ENCODE measurements around the gene RPRD1B.
"Not testable (repeated sequence)": the region's sequence is repeated elsewhere in the genome, so short reads cannot be mapped to it uniquely, and the experiment has no call there.

The RPRD1B gene

DNA sequence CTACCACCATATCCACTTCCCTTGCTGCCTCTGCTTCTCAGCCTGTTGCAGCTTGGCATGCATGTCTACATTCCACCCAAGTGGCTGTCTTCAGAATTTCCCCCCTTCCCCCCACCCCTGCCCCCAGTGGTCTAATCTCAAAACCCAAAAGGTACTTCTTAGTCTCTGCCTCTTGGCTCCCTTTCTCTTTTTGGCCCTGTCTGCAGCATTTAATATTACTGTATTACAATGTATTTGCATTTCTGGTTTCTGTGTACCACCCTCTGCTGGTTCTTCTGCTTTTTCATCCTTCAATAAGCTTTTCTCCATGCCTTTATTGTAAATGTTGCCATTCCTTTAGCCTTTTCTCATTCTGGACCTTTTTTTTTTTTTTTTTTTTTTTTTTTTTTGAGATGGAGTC, 43.0 kb downstream of the RPRD1B start:
- DNase-seq: no peak

GRCh38 chr20:38078084-38078483, 44.5 kb downstream of the RPRD1B start:
- DNase-seq: no peak

DNA sequence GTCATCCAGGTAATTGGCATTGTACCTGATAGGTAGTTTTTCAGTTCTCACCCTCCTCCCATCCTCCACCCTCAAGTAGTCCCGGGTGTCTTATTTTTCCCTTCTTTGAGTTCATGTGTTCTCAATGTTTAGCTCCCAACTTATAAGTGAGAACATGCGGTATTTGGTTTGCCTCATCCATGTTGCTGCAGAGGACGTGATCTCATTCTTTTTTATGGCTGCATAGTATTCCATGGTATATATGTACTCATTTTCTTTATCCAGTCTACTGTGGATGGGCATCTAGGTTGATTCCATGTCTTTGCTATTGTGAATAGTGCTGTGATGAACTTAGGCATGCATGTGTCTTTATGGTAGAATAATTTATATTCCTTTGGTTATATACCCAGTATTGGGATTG, 45.8 kb downstream of the RPRD1B start:
- no peak for DNase-seq

DNA sequence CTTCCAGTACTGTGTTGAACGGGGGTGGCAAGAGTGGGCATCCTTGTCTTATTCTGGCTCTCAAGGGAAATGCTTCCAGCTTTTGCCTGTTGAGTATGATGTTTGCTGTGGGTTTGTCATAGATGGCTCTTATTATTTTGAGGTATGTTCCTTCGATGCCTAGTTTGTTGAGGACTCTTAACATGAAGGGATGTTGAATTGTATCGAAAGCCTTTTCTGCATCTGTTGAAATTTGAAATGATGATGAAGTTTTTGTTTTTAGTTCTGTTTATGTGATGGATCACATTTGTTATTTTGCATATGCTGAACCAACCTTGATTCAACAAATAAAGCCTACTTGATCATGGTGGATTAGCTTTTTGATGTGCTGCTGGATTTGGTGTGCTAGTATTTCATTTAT, 48.0 kb downstream of the RPRD1B start:
- no peak for DNase-seq

DNA sequence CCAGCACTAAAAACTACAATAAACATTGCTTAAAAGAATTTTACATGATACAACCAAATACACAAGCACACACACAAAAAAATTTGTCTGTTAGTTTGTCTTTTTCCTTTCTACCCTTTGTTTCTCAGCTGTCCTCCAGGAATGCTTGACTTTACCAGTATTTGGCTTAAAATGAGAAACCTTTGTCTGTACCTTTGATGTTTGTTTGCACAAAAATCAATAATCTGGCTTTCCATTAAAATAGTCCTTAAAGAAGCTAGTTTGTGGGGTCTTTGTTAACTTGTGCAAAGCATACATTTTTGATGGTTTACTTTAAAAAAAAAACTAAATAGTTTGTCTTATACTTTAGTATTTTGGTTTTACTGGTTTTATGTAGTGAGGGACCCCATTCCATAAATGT, 49.3 kb downstream of the RPRD1B start:
- DNase-seq: no peak

- no peak for DNase-seq
Measured at GRCh38 chr20:38083338-38084048, 49.9 kb downstream of the RPRD1B start.

- DNase-seq: no peak
Measured at GRCh38 chr20:38084425-38084951, 50.9 kb downstream of the RPRD1B start.

- no peak for DNase-seq
Measured at GRCh38 chr20:38085026-38085425, 51.5 kb downstream of the RPRD1B start.

DNA sequence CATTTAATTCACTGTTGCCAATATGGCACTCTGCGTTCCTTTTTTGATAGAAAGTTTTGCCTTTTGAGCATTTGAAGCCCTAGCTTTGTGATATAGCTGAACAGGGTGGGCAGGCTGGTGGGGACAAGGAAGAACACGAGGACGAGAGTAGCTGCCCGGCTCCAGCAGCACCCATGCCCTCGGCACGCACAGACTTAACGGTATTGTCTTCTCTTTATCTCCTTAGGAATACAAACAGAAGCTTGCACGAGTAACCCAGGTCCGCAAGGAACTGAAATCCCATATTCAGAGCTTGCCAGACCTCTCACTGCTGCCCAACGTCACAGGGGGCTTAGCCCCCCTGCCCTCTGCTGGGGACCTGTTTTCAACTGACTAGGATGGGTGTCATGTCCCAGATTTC, 56.0 kb downstream of the RPRD1B start:
- DNase-seq: no peak

DNA sequence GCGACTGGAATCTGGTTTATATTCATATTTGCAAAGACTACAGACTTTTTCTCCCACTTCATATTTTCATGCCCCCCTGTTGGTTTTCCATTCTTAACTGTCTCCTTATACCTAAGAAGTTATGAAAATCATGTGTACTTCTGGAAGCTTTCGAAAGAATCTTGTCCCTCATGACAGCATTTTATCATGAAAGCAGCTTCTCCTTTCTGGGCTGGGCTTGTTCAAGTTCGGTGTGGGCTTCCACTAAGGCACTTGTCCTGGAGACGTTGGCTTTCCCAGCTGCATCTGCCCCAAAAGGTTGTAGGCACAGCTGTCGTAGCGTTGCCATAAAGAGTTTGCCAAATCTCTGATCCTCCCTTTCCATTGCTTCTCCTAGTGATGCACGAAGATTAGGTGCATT, 56.5 kb downstream of the RPRD1B start:
- DNase-seq: no peak

GRCh38 chr20:38091441-38092216, 58.1 kb downstream of the RPRD1B start:
- no peak for DNase-seq

DNA sequence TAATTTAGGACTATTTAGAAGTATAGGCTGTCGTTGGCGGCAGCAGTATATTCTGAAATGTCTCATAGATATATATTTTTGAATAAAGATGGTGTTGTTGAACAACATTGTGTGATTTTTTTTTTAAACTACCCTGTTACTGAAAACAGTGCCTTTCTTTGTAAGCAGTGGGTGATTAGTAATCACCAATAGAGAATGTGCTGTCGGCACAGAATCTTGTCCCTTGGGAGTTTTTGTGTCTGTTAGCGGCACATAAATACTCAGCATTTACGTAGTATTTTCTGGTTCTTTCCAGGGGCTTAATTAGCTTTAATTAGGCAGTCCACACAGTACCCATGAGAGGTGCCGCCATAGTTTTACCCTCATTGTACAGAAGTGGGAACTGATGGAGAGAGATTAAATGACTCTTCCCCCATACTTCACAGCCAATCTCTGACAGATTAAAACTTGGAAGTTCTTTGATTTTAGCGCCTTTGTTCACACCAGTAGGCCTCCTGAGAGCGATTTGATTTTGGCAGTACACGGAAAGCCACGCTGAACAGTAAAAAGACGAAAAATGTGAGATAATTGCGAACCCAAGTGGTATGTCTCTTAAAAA, 58.8 kb downstream of the RPRD1B start:
- no peak for DNase-seq

DNA sequence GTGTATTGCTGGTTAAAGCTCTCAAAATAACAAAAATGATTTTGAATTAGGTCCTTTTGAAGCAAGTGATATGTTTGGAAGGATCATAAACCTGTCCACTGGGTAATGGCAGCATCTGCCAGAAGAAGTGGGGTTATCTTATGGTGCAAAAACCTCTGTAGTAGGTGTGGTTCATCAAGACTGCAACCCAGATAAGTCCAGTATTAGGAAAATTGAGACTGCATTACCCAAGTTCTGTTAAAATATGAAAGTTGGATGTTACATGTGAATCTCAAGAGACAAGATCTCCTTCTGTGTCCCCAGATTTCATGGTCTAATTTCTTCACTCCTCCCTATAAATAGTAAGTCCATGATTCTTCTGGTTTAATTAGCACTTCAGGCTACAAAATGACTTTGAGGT, 59.4 kb downstream of the RPRD1B start:
- DNase-seq: no peak

DNA sequence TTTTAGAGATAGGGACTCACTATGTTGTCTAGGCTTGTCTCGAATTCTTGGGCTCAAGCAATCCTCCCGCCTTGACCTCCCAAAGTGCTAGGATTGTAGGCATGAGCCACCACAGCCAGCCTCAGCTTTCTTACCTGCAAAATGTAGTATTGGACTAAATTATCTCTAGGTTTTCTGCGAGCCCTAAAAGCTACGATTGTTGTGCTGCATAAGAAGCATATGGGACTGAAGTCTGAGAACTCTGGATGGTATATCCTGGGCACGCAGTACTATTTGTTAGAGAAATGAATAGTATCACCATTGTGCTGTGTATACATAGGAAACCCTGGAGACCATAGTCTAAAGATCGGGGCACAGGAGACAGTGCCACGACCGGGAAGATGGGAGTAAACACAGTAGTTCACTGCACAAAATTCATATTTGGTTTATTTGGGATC, 60.1 kb downstream of the RPRD1B start:
- DNase-seq: no peak

DNA sequence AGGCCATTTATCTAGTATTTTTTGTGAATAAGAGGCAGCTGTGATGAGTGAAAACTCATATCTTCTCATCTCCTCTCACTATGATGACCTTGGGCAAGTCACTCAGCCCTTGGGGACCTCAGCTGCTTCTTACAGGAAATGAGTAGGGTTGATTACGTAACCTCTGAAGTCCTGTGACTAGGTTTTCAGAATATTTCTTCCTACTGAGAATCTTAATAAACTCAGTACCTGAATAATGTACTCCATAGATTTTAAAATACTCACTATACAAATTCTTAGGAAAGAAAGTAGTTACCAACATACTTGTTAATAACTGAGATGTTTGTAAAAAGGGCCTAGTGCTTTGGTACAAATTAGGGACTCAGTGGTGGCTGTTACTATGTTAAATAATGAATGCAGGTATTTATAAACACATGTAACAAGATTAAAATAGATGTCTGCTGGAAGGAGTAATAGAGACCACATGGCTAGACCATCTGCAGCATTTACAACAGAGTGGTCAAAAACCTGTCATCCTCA, 60.9 kb downstream of the RPRD1B start:
- DNase-seq: peak; percentile 14

GRCh38 chr20:38095017-38095686, 61.6 kb downstream of the RPRD1B start:
- DNase-seq: no peak

GRCh38 chr20:38098952-38099351, 65.4 kb downstream of the RPRD1B start:
- no peak for DNase-seq

- not testable (repeated sequence) for DNase-seq
Measured at GRCh38 chr20:38102206-38102605, 68.7 kb downstream of the RPRD1B start.

DNA sequence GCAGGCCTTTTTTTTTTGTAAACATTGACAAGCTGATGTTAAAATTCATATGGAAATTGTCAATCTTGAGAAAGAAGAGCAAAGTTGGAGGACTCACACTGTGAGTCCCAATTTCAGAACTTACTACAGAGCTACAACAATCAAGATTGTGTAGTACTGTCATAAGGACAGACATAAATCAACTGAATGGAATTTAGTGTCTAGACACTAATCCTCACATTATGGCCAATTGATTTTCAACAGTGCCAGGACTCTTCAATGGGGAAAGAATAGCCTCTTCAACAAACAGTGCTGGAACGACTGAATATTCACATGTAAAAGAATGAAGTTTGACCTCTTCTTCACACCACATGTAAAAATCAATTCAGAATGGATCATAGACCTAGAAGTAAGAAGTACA, 70.7 kb downstream of the RPRD1B start:
- DNase-seq: no peak

DNA sequence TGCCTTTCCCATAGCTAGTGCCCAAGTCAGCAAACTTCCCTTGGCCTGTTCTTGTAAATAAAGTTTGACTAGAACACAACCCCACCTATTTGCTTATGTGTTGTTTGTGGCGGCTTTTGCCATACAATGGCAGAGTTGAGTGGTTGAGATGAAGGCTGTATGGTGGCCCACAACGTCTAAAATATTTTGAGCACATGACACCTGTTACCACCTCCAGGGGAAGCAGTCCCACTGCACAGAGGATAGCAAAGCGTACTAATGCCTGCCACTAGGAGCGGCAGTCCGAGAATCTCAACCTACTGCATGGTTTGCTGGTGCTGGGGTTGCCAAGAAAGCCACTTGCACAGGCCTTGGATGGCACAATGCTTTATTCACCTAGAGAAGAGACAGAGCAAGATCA, 72.9 kb downstream of the RPRD1B start:
- no peak for DNase-seq

GRCh38 chr20:38107386-38107785, 73.8 kb downstream of the RPRD1B start:
- not testable (repeated sequence) for DNase-seq

- DNase-seq: not testable (repeated sequence)
Measured at GRCh38 chr20:38107916-38108315, 74.4 kb downstream of the RPRD1B start.

- DNase-seq: no peak
Measured at GRCh38 chr20:38108438-38108985, 75.0 kb downstream of the RPRD1B start.
